Measurements from ENCODE around the gene CFAP74. TPM values are rescaled to one million over a fixed set of nuclear protein-coding genes. Genes with fewer than 3 reads are reported as not detected.

CFAP74 gene
- total RNA-seq, 3 donors from 2014 or later: 0.29 to 0.98 TPM; not detected in 1

DNA sequence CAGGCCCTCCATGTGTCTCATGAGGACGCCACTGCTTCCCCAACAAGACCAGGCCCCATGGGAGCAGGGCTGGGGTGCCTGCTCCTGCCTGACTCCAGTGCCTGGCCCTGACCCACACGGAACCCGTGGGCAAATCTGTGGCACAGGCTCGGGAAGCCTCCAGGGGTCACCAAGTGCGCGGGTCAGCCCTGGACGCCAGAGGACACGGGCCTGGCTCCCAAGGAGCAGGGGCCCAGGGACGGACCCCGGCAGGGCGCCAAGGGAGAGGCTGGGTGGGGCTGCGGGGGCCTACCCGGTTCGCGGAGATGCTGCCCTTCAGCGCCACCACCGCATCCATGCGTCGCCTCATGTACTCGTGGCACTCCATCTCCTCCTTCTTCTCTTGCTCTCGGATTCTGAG lies 31.9 kb downstream of the CFAP74 start:
- H3K27ac ChIP-seq: no peak overlapping the region
- intact Hi-C loops (cut with DNase I; ENCODE audit: low total_unique reads): no loop called here
- no peaks in the 10 kb centered on the region for H3K4me1 ChIP-seq
- TF ChIP-seq POLR2A (IDR thresholded peaks at IDR 0.05) (no peak), CTCF (IDR thresholded peaks at IDR 0.05) (no peak), POLR2AphosphoS5 (IDR thresholded peaks at IDR 0.05) (no peak)
- H3K9me3 ChIP-seq: no peaks in the 10 kb centered on the region
- H3K4me3 ChIP-seq: no peak overlapping the region
- H3K36me3 ChIP-seq: no peaks in the 10 kb centered on the region
- DNase-seq (ENCODE audit: low spot score in 2 of 2): no peak
- peaks cover 0 to 18% of the 10 kb centered on the region in 2 donors for H3K27me3 ChIP-seq

DNA sequence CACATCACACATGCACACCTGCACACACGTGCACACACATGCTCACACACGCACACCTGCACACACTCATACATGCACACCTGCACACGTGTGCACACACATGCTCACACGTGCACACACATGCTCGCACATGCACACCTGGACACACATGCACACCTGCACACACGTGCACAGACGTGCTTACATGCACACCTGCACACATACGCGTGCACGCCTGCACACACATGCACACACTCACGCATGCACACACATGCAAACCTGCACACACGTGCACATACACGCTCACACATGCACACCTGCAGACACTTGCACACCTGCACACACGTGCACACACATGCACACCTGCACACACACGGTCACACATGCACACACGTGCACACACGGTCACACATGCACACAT lies 32.6 kb downstream of the CFAP74 start:
- no peaks in the 10 kb centered on the region for H3K4me1 ChIP-seq
- no peaks in the 10 kb centered on the region for H3K9me3 ChIP-seq
- intact Hi-C loops (cut with DNase I; ENCODE audit: low total_unique reads): no loop called here
- no peak for TF ChIP-seq POLR2AphosphoS5 (IDR thresholded peaks at IDR 0.05)
- TF ChIP-seq CTCF (IDR thresholded peaks at IDR 0.05): no peak
- no peak for TF ChIP-seq POLR2A (IDR thresholded peaks at IDR 0.05)
- no peak overlapping the region for H3K4me3 ChIP-seq
- no peak overlapping the region for H3K27ac ChIP-seq
- H3K36me3 ChIP-seq: no peaks in the 10 kb centered on the region
- no peak for DNase-seq (ENCODE audit: low spot score in 2 of 2)
- peaks cover 0 to 19% of the 10 kb centered on the region in 2 donors for H3K27me3 ChIP-seq

- no peaks in the 10 kb centered on the region for H3K4me1 ChIP-seq
- no peak for DNase-seq (ENCODE audit: low spot score in 2 of 2)
- peaks cover 0 to 24% of the 10 kb centered on the region in 2 donors for H3K27me3 ChIP-seq
- no peaks in the 10 kb centered on the region for H3K9me3 ChIP-seq
- TF ChIP-seq POLR2AphosphoS5 (IDR thresholded peaks at IDR 0.05): no peak
- TF ChIP-seq POLR2A (IDR thresholded peaks at IDR 0.05): no peak
- no peak for TF ChIP-seq CTCF (IDR thresholded peaks at IDR 0.05)
- H3K36me3 ChIP-seq: no peaks in the 10 kb centered on the region
- H3K27ac ChIP-seq: no peak overlapping the region
- intact Hi-C loops (cut with DNase I; ENCODE audit: low total_unique reads): no loop called here
- no peak overlapping the region for H3K4me3 ChIP-seq
Observed at GRCh38 chr1:1969953-1970716, 33.5 kb downstream of the CFAP74 start.

- Histone ChIP-seq H3K4me3 (no peak overlapping the region), H3K9me3 (no peaks in the 10 kb centered on the region), H3K27me3 (peaks cover 0 to 24% of the 10 kb centered on the region in 2 donors), H3K4me1 (no peaks in the 10 kb centered on the region), H3K36me3 (no peaks in the 10 kb centered on the region), H3K27ac (no peak overlapping the region)
- DNase-seq (ENCODE audit: low spot score in 2 of 2): no peak
- TF ChIP-seq CTCF (IDR thresholded peaks at IDR 0.05) (no peak), POLR2AphosphoS5 (IDR thresholded peaks at IDR 0.05) (no peak), POLR2A (IDR thresholded peaks at IDR 0.05) (no peak)
- intact Hi-C loops (cut with DNase I; ENCODE audit: low total_unique reads): no loop called here
Observed at GRCh38 chr1:1969505-1969900, 34.1 kb downstream of the CFAP74 start.

- Histone ChIP-seq H3K4me1 (no peaks in the 10 kb centered on the region), H3K4me3 (no peak overlapping the region), H3K27ac (no peak overlapping the region), H3K27me3 (peaks cover 0 to 24% of the 10 kb centered on the region in 2 donors), H3K36me3 (no peaks in the 10 kb centered on the region), H3K9me3 (no peaks in the 10 kb centered on the region)
- intact Hi-C loops (cut with DNase I; ENCODE audit: low total_unique reads): no loop called here
- TF ChIP-seq POLR2AphosphoS5 (IDR thresholded peaks at IDR 0.05) (no peak), POLR2A (IDR thresholded peaks at IDR 0.05) (no peak), CTCF (IDR thresholded peaks at IDR 0.05) (no peak)
- DNase-seq (ENCODE audit: low spot score in 2 of 2): no peak
Observed at GRCh38 chr1:1968767-1969504, 34.6 kb downstream of the CFAP74 start.
